Upper lobe of right lung (tissue), 1 donor: Measurements from ENCODE around the gene GNAZ. TPM values are rescaled to one million over a fixed set of nuclear protein-coding genes. Genes with fewer than 3 reads are reported as not detected.

ENCODE experiments used
- ATAC-seq: fragments of 200-7000 bp; cut with Tn5 transposase; one replicate; pipeline ENCODE4 v1.9.1; 2020; ENCODE audit warnings: mild to moderate bottlenecking, moderate library complexity
- DNase-seq: peaks from one replicate; pipeline ENCODE4 v3.0.0-alpha.2; 2020
- H3K27ac ChIP-seq: fragments of 200-600 bp; one replicate; pipeline ENCODE4 v1.8.0; 2022
- H3K27me3 ChIP-seq: fragments of 200-600 bp; one replicate; pipeline ENCODE4 v1.8.0; 2022; ENCODE audit warnings: mild to moderate bottlenecking
- H3K36me3 ChIP-seq: fragments of 200-600 bp; one replicate; pipeline ENCODE4 v1.8.0; 2022
- H3K4me1 ChIP-seq: fragments of 200-600 bp; one replicate; pipeline ENCODE4 v1.8.0; 2022
- H3K4me3 ChIP-seq: fragments of 200-600 bp; one replicate; pipeline ENCODE4 v1.8.0; 2022; ENCODE audit warnings: mild to moderate bottlenecking
- H3K9me3 ChIP-seq: fragments of 200-600 bp; one replicate; pipeline ENCODE4 v1.8.0; 2022
- intact Hi-C: fragments of 100-400 bp; cut with DNase I; formaldehyde crosslinking; loops from one replicate; pipeline ENCODE4 v1.11.0; 2022
- total RNA-seq: library from RNA; stranded (reverse); fragmentation: NEBNext Ultra II Directional; extraction: Animal tissue kit (Norgen Biotek cat#: 25700); gene quantifications from one replicate; pipeline ENCODE4 v1.2.1, GENCODE V29; 2021
- TF ChIP-seq, protein P1 (sequence below): fragments of 200-600 bp; IDR thresholded peaks from one replicate; pipeline ENCODE4 v1.8.0; 2022; ENCODE audit warnings: antibody characterized with exemption
- donor health status: DM: no; HTN: yes; CAD: no; lungs with severe emphysema.

The GNAZ gene
- total RNA-seq, 1 donor from 2014 or later: 3.0 TPM

DNA sequence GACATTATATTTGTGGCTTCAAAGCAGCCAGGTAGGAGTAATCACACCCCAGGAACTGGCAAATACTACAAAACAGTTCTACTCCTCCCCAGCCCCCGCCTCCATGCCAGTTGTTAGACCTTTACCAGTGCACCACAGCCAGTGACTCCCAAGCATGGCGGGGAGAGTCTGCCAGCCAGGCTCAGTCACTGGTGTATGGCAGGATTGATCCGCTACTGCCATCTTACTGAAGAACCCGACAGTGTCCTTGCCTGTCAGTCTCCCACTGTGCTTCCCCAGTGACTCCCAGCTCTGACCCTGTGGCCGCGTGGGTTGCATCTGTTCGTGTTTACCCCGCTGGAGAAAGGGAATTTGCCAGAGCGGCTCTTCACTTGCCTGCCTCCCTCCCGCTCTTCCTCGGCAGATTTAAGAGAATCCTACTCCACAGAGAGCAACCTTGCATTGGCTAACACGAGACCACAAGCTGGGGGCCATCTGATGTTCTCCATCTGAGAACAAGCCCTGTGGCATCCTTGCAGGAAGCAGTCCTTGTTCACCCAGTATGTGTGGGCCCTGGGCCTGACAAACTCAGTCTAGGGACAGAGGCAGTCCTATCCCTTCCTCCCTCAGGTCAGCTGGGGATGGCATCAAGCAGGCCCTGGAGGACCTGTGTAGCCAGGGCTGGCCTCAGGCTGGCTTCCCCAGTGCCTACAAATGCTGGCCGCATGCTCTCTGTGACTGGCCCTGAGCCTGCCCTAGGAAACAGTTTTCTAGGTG, 33.1 kb downstream of the GNAZ start:
- TF ChIP-seq, protein P1, sequence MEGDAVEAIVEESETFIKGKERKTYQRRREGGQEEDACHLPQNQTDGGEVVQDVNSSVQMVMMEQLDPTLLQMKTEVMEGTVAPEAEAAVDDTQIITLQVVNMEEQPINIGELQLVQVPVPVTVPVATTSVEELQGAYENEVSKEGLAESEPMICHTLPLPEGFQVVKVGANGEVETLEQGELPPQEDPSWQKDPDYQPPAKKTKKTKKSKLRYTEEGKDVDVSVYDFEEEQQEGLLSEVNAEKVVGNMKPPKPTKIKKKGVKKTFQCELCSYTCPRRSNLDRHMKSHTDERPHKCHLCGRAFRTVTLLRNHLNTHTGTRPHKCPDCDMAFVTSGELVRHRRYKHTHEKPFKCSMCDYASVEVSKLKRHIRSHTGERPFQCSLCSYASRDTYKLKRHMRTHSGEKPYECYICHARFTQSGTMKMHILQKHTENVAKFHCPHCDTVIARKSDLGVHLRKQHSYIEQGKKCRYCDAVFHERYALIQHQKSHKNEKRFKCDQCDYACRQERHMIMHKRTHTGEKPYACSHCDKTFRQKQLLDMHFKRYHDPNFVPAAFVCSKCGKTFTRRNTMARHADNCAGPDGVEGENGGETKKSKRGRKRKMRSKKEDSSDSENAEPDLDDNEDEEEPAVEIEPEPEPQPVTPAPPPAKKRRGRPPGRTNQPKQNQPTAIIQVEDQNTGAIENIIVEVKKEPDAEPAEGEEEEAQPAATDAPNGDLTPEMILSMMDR: no peak
- DNase-seq (no peak), ATAC-seq (no peak)
- H3K27ac ChIP-seq: no peak overlapping the region
- no peak overlapping the region for H3K4me3 ChIP-seq
- no peaks in the 10 kb centered on the region for H3K36me3 ChIP-seq
- no peaks in the 10 kb centered on the region for H3K9me3 ChIP-seq
- intact Hi-C loops: no loop called here
- H3K27me3 ChIP-seq: no peaks in the 10 kb centered on the region
- peaks cover 4% of the 10 kb centered on the region for H3K4me1 ChIP-seq

DNA sequence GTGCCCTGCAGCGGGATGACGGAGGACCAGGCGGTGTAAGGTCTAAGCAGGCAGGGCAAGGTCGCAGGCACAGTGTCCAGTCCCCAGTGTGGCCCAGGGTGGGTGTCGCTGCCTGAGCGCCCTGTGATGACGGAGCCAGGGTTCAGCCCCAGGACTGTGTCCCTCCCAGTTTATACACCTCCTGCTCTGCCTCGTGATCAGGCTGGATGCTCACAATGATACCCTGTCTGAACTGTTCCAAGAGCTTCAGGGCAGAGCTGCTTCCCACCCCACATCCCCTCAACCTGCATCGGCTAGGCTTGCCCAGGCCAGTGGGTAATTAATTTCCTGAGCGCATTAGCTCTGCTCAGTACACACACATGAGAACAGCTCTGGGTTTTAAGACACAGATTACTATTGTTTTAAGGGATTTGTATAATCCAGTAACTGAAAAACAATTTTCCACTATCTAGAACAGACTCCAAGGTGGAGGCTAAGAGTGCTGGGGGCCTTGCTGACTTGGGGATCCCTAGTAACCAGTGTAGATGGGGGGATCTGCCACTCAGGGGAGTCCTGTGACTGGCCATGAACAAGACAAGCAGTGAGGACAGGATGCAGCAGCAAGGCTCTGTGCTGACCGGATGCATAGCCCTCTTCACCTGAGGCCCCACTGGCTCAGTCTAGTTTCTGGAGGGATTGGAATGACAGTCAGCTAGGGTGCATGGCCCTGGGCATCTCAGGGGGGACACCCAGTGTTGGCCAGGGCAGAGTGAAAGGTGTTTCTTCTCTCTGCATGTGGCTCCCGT, 34.1 kb downstream of the GNAZ start:
- no peaks in the 10 kb centered on the region for H3K9me3 ChIP-seq
- H3K27me3 ChIP-seq: no peaks in the 10 kb centered on the region
- no peak overlapping the region for H3K27ac ChIP-seq
- no peak overlapping the region for H3K4me3 ChIP-seq
- no peaks in the 10 kb centered on the region for H3K36me3 ChIP-seq
- no peaks in the 10 kb centered on the region for H3K4me1 ChIP-seq
- ATAC-seq: no peak
- intact Hi-C loops: no loop called here
- TF ChIP-seq, protein P1: no peak
- DNase-seq: no peak

DNA sequence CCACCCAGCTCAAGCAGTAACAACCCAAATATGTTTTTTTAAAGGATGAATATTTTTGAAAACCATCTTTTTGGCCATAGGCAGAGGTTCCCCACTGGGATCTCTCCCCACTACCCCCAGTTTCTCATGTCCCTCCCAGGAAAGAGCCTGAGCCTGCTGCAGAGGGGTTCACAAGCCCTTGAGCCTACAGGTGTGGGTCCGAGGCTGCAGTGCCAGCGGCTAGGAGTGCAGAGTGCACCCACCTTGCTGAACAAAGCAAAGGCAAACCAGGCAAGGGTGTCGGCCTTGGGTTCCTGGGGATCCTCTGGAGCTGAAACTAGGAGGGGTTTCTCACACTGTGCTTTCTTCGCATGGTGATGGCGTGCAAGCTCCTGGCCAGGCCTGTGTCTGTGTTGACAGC, 35.0 kb downstream of the GNAZ start:
- Histone ChIP-seq H3K9me3 (no peaks in the 10 kb centered on the region), H3K4me3 (no peak overlapping the region), H3K27me3 (no peaks in the 10 kb centered on the region), H3K27ac (no peak overlapping the region), H3K4me1 (no peaks in the 10 kb centered on the region), H3K36me3 (no peaks in the 10 kb centered on the region)
- intact Hi-C loops: no loop called here
- DNase-seq (no peak), ATAC-seq (no peak)
- TF ChIP-seq, protein P1: no peak

DNA sequence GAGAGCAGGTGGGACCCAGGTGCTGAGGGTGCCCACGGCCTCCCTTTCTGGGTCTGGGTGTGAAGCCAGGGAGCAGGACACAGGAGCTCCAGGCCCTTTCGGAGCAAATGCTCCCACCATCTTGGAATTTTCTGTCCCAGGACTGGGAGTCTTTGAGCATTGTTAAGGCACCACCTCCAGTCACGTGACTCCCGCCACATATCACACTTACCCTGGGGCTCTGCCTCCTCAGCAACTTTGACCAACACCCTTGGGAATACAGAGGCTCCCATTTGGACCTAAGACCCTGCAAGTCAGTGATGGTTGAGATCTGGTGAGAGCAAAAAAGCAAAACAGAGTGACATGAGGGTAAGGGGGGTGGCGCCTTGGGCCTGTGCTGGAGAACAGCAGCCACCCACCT, 35.6 kb downstream of the GNAZ start:
- H3K27me3 ChIP-seq: no peaks in the 10 kb centered on the region
- H3K36me3 ChIP-seq: no peaks in the 10 kb centered on the region
- DNase-seq (no peak), ATAC-seq (no peak)
- H3K27ac ChIP-seq: no peak overlapping the region
- no peaks in the 10 kb centered on the region for H3K4me1 ChIP-seq
- H3K4me3 ChIP-seq: no peak overlapping the region
- TF ChIP-seq, protein P1: no peak
- intact Hi-C loops: no loop called here
- H3K9me3 ChIP-seq: no peaks in the 10 kb centered on the region

DNA sequence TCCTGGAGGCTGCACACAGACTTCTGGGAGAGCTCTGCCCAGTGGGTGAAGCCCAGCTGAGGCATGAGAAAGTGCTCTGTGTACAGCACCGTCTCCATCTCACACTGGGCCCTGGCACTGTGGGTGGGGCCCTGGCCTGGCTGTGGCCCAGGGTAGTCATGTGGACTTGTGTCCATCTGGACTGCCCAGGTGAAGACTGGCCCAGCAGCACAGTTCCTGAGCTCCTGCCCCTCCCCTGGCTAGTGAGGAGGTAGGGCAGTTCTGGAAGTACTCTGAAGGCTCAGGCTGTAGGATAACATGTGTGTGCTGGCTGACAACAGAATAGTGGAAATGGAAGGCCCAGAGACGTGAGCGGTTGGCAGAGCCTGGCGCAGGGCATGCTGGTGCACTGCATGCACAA, 36.0 kb downstream of the GNAZ start:
- ATAC-seq: peak; percentile 10
- H3K4me1 ChIP-seq: no peaks in the 10 kb centered on the region
- DNase-seq: no peak
- intact Hi-C loops: no loop called here
- H3K4me3 ChIP-seq: no peak overlapping the region
- no peaks in the 10 kb centered on the region for H3K9me3 ChIP-seq
- no peak overlapping the region for H3K27ac ChIP-seq
- TF ChIP-seq, protein P1: no peak
- H3K27me3 ChIP-seq: no peaks in the 10 kb centered on the region
- H3K36me3 ChIP-seq: no peaks in the 10 kb centered on the region
